ENCODE measurements around the gene SNTB2. TPM values are rescaled to one million over a fixed set of nuclear protein-coding genes. Genes with fewer than 3 reads are reported as not detected.

Gene SNTB2
- total RNA-seq, 4 donors from 2014 or later: 39.1 to 137 (median 43.0) TPM

- WGBS, 2 donors (ENCODE audit: low coverage in 1 of 2): 43 to 55% methylated on average over 2 of the region's 2 CpGs
- no peak overlapping the region for H3K4me3 ChIP-seq
- H3K27me3 ChIP-seq: no peaks in the 10 kb centered on the region
- no peaks in the 10 kb centered on the region for H3K36me3 ChIP-seq
- peaks cover 6 to 75% (median 16%) of the 10 kb centered on the region in 3 donors for H3K4me1 ChIP-seq
- H3K27ac ChIP-seq: peak overlapping the region in 1 of 4 donors; percentile 1
- ATAC-seq: no peak
- no peak for TF ChIP-seq EP300 (IDR thresholded peaks at IDR 0.05)
- H3K9me3 ChIP-seq: no peaks in the 10 kb centered on the region
Measured at GRCh38 chr16:69201291-69201690, 14.3 kb downstream of the SNTB2 start.

GRCh38 chr16:69201787-69202186, 14.8 kb downstream of the SNTB2 start:
- WGBS, 2 donors (ENCODE audit: low coverage in 1 of 2): 31 to 51% methylated on average over 2 of the region's 2 CpGs
- Histone ChIP-seq H3K36me3 (no peaks in the 10 kb centered on the region), H3K9me3 (no peaks in the 10 kb centered on the region), H3K27me3 (no peaks in the 10 kb centered on the region), H3K27ac (peak overlapping the region in 1 of 4 donors; percentile 10), H3K4me1 (peaks cover 6 to 71% (median 16%) of the 10 kb centered on the region in 3 donors), H3K4me3 (no peak overlapping the region)
- TF ChIP-seq EP300 (IDR thresholded peaks at IDR 0.05): no peak
- no peak for TF ChIP-seq CTCF (IDR thresholded peaks at IDR 0.05)
- TF ChIP-seq POLR2A (IDR thresholded peaks at IDR 0.05): no peak
- TF ChIP-seq POLR2AphosphoS5 (IDR thresholded peaks at IDR 0.05): no peak
- ATAC-seq: no peak

- Histone ChIP-seq H3K27me3 (no peaks in the 10 kb centered on the region), H3K36me3 (no peaks in the 10 kb centered on the region), H3K4me3 (no peak overlapping the region), H3K27ac (peak overlapping the region in 3 of 4 donors; percentile 33 to 59 (median 48)), H3K9me3 (no peaks in the 10 kb centered on the region), H3K4me1 (peaks cover 3 to 55% (median 16%) of the 10 kb centered on the region in 3 donors)
- TF ChIP-seq EP300 (IDR thresholded peaks at IDR 0.05) (no peak), POLR2A (IDR thresholded peaks at IDR 0.05) (no peak), CTCF (IDR thresholded peaks at IDR 0.05) (no peak), POLR2AphosphoS5 (IDR thresholded peaks at IDR 0.05) (no peak)
- no peak for ATAC-seq
Measured at GRCh38 chr16:69204172-69204571, 17.2 kb downstream of the SNTB2 start.

GRCh38 chr16:69209735-69210134, 22.8 kb downstream of the SNTB2 start:
- peaks cover 0 to 7% of the 10 kb centered on the region in 2 donors for H3K36me3 ChIP-seq
- H3K27me3 ChIP-seq: no peaks in the 10 kb centered on the region
- 82 to 93% methylated on average over 1 to 4 of the region's 4 CpGs for WGBS, 2 donors (ENCODE audit: low coverage in 1 of 2)
- no peak overlapping the region for H3K4me3 ChIP-seq
- no peak for TF ChIP-seq POLR2A (IDR thresholded peaks at IDR 0.05)
- no peak for TF ChIP-seq POLR2AphosphoS5 (IDR thresholded peaks at IDR 0.05)
- no peak for TF ChIP-seq EP300 (IDR thresholded peaks at IDR 0.05)
- H3K27ac ChIP-seq: no peak overlapping the region
- H3K4me1 ChIP-seq: peaks cover 0 to 18% (median 5%) of the 10 kb centered on the region in 3 donors
- ATAC-seq: no peak
- no peaks in the 10 kb centered on the region for H3K9me3 ChIP-seq

- H3K27me3 ChIP-seq: no peaks in the 10 kb centered on the region
- H3K27ac ChIP-seq: no peak overlapping the region
- no peaks in the 10 kb centered on the region for H3K36me3 ChIP-seq
- WGBS, 2 donors (ENCODE audit: low coverage in 1 of 2): 50 to 78% methylated on average over 1 of the region's 1 CpG
- no peak overlapping the region for H3K4me3 ChIP-seq
- TF ChIP-seq POLR2AphosphoS5 (IDR thresholded peaks at IDR 0.05) (no peak), CTCF (IDR thresholded peaks at IDR 0.05) (no peak), POLR2A (IDR thresholded peaks at IDR 0.05) (no peak), EP300 (IDR thresholded peaks at IDR 0.05) (no peak)
- no peaks in the 10 kb centered on the region for H3K9me3 ChIP-seq
- no peak for ATAC-seq
- H3K4me1 ChIP-seq: peaks cover 0 to 35% (median 8%) of the 10 kb centered on the region in 3 donors
Measured at GRCh38 chr16:69217433-69217832, 30.5 kb downstream of the SNTB2 start.

- H3K36me3 ChIP-seq: no peaks in the 10 kb centered on the region
- H3K27ac ChIP-seq: no peak overlapping the region
- no peaks in the 10 kb centered on the region for H3K27me3 ChIP-seq
- ATAC-seq: no peak
- TF ChIP-seq POLR2AphosphoS5 (IDR thresholded peaks at IDR 0.05): no peak
- TF ChIP-seq POLR2A (IDR thresholded peaks at IDR 0.05): no peak
- no peak for TF ChIP-seq EP300 (IDR thresholded peaks at IDR 0.05)
- TF ChIP-seq CTCF (IDR thresholded peaks at IDR 0.05): no peak
- H3K4me3 ChIP-seq: no peak overlapping the region
- 85 to 100% methylated on average over 1 of the region's 1 CpG for WGBS, 2 donors (ENCODE audit: low coverage in 1 of 2)
- H3K4me1 ChIP-seq: peaks cover 0 to 44% (median 8%) of the 10 kb centered on the region in 3 donors
- H3K9me3 ChIP-seq: no peaks in the 10 kb centered on the region
Measured at GRCh38 chr16:69219279-69219678, 32.3 kb downstream of the SNTB2 start.
